SK-N-SH (cell line): ENCODE results near the gene PIK3C2B. TPM values are rescaled to one million over a fixed set of nuclear protein-coding genes. Genes with fewer than 3 reads are reported as not detected.

Experiments
- CTCF ChIA-PET: fragments of 300-600, 350-600 bp; formaldehyde crosslinking; extraction: SDS; loops from one replicate; lab custom pipeline; 2021; lab: Yijun Ruan, JAX
- POLR2A ChIA-PET: fragments of 350-600 bp; sonication (Branson Sonifier 250); formaldehyde crosslinking; extraction: SDS; loops from one replicate; lab custom pipeline; 2020; ENCODE audit warnings: antibody characterized with exemption, inconsistent platforms; lab: Yijun Ruan, JAX
- DNase-seq: peaks from one replicate; pipeline ENCODE4 v3.0.0; 2012
- H2AFZ ChIP-seq: fragments of 200-600 bp; sonication (generic); 2 replicates; pipeline ENCODE4 v1.8.1; 2016; ENCODE audit warnings: antibody characterized with exemption, mild to moderate bottlenecking, low read depth
- H3F3A ChIP-seq: fragments of 200-600 bp; sonication (generic); replicated peaks from 2 replicates; pipeline ENCODE3; 2016; ENCODE audit warnings: antibody characterized with exemption, mild to moderate bottlenecking; ENCODE audit not compliant: insufficient read depth
- H3K27ac ChIP-seq, 2 experiments: fragments of 200-500 bp in 1 of 2; fragments of 200-600 bp in 1 of 2; sonication (Bioruptor generic) in 1 of 2; sonication (generic), shearing (Covaris generic) in 1 of 2; 2 replicates each; pipeline versions ENCODE4 v1.5.1 to v1.6.1; 2014 to 2016; ENCODE audit warnings: low read depth in 2 of 2, inconsistent platforms in 1 of 2, low read length in 1 of 2, mild to moderate bottlenecking in 1 of 2, mixed read lengths in 1 of 2
- H3K27me3 ChIP-seq: fragments of 200-600 bp; sonication (generic), shearing (Covaris generic); 2 replicates; pipeline ENCODE4 v1.6.1; 2016; ENCODE audit warnings: mixed run types; ENCODE audit not compliant: insufficient read depth
- H3K36me3 ChIP-seq, 2 experiments: fragments of 200-500 bp in 1 of 2; fragments of 200-600 bp in 1 of 2; sonication (Bioruptor generic) in 1 of 2; sonication (generic) in 1 of 2; replicated peaks in 1 of 2; 2 replicates each; pipeline versions ENCODE3 to v1.5.1; 2014 to 2016; ENCODE audit warnings: low read length in 1 of 2, mild to moderate bottlenecking in 1 of 2; ENCODE audit not compliant: insufficient read depth in 2 of 2, control insufficient read depth in 1 of 2
- H3K4me1 ChIP-seq, 2 experiments: fragments of 200-500 bp in 1 of 2; fragments of 200-600 bp in 1 of 2; sonication (Bioruptor generic) in 1 of 2; sonication (generic), shearing (Covaris generic) in 1 of 2; 2 replicates each; pipeline versions ENCODE4 v1.5.1 to v1.6.1; 2014 to 2016; ENCODE audit warnings: low read depth in 1 of 2, low read length in 1 of 2, mixed run types in 1 of 2; ENCODE audit not compliant: insufficient read depth in 2 of 2, control insufficient read depth in 1 of 2
- H3K4me2 ChIP-seq: fragments of 200-600 bp; sonication (generic), shearing (Covaris generic); 2 replicates; pipeline ENCODE4 v1.6.1; 2017; ENCODE audit warnings: mixed run types
- H3K4me3 ChIP-seq, 2 experiments: fragments of 200-500 bp in 1 of 2; fragments of 200-600 bp in 1 of 2; sonication (Bioruptor generic) in 1 of 2; sonication (generic), shearing (Covaris generic) in 1 of 2; 2 replicates each; pipeline versions ENCODE4 v1.5.1 to v1.8.1; 2014 to 2016; ENCODE audit warnings: low read depth in 2 of 2, inconsistent platforms in 1 of 2, low read length in 1 of 2, mild to moderate bottlenecking in 1 of 2, mixed read lengths in 1 of 2, moderate library complexity in 1 of 2
- H3K79me2 ChIP-seq: fragments of 200-600 bp; sonication (generic); 2 replicates; pipeline ENCODE4 v1.8.1; 2017; ENCODE audit warnings: mild to moderate bottlenecking; ENCODE audit not compliant: insufficient read depth
- H3K9ac ChIP-seq: fragments of 200-600 bp; sonication (generic); 2 replicates; pipeline ENCODE4 v1.6.1; 2017; ENCODE audit warnings: mixed run types
- H3K9me2 ChIP-seq: fragments of 200-600 bp; sonication (generic); 2 replicates; pipeline ENCODE4 v1.6.1; 2017; ENCODE audit warnings: mixed run types
- H3K9me3 ChIP-seq: fragments of 200-600 bp; sonication (generic); 2 replicates; pipeline ENCODE4 v1.6.1; 2017; ENCODE audit warnings: mixed run types, mild to moderate bottlenecking, moderate library complexity
- H4K20me1 ChIP-seq: fragments of 200-600 bp; sonication (generic); 2 replicates; pipeline ENCODE4 v1.6.1; 2017; ENCODE audit warnings: mild to moderate bottlenecking, mixed run types; ENCODE audit not compliant: insufficient read depth
- CTCF ChIP-seq: fragments of 200-600 bp; sonication (generic); IDR thresholded peaks from 2 replicates; pipeline ENCODE4 v1.6.1; 2017; ENCODE audit warnings: antibody characterized with exemption, mild to moderate bottlenecking, moderate library complexity
- EZH2phosphoT487 ChIP-seq: fragments of 200-600 bp; sonication (generic); IDR thresholded peaks from 2 replicates; pipeline ENCODE4 v1.6.1; 2017; ENCODE audit warnings: low read depth, mixed run types, mild to moderate bottlenecking, antibody characterized with exemption, moderate library complexity, borderline replicate concordance
- FOXM1 ChIP-seq: IDR thresholded peaks from 2 replicates; pipeline ENCODE4 v1.4.0; 2012; ENCODE audit warnings: low read depth, mild to moderate bottlenecking
- GABPA ChIP-seq: IDR thresholded peaks from 2 replicates; pipeline ENCODE4 v1.4.0; 2012; ENCODE audit warnings: low read depth, mild to moderate bottlenecking
- GATA2 ChIP-seq: sonication (generic); formaldehyde crosslinking; IDR thresholded peaks from 2 replicates; pipeline ENCODE4 v1.5.0; 2020; ENCODE audit warnings: mild to moderate bottlenecking, missing genetic modification reagents
- MAX ChIP-seq: IDR thresholded peaks from 2 replicates; pipeline ENCODE4 v1.4.0; 2012; ENCODE audit warnings: low read depth
- NFIC ChIP-seq: IDR thresholded peaks from 2 replicates; pipeline ENCODE4 v1.4.0; 2012; ENCODE audit warnings: borderline replicate concordance
- NRF1 ChIP-seq: IDR thresholded peaks from 2 replicates; pipeline ENCODE4 v1.6.1; 2012; ENCODE audit warnings: low read depth, mild to moderate bottlenecking, low read length
- POLR2AphosphoS5 ChIP-seq: IDR thresholded peaks from 2 replicates; pipeline ENCODE4 v1.6.1; 2012; ENCODE audit warnings: low read depth, low read length
- RAD21 ChIP-seq: IDR thresholded peaks from 2 replicates; pipeline ENCODE4 v1.6.1; 2012; ENCODE audit warnings: mild to moderate bottlenecking, low read length
- REST ChIP-seq: IDR thresholded peaks from 2 replicates; pipeline ENCODE4 v1.6.1; 2012; ENCODE audit warnings: mild to moderate bottlenecking, low read depth, low read length, moderate library complexity
- RFX5 ChIP-seq: IDR thresholded peaks from 2 replicates; pipeline ENCODE4 v1.6.1; 2012; ENCODE audit warnings: mild to moderate bottlenecking, improper control_type of control experiment, low read length
- RXRA ChIP-seq: IDR thresholded peaks from 2 replicates; pipeline ENCODE4 v1.4.0; 2012; ENCODE audit warnings: low read depth, mild to moderate bottlenecking, borderline replicate concordance
- SIN3A ChIP-seq: IDR thresholded peaks from 2 replicates; pipeline ENCODE4 v1.6.1; 2012; ENCODE audit warnings: low read depth, mild to moderate bottlenecking, low read length, moderate library complexity, borderline replicate concordance
- SMC3 ChIP-seq: IDR thresholded peaks from 2 replicates; pipeline ENCODE4 v1.6.1; 2012; ENCODE audit warnings: low read depth, low read length, improper control_type of control experiment
- TEAD4 ChIP-seq: IDR thresholded peaks from 2 replicates; pipeline ENCODE4 v1.4.0; 2012; ENCODE audit warnings: mild to moderate bottlenecking, borderline replicate concordance; ENCODE audit not compliant: insufficient read depth
- USF2 ChIP-seq: fragments of 150-350 bp; IDR thresholded peaks from 2 replicates; pipeline ENCODE4 v1.6.1; 2017; ENCODE audit warnings: antibody characterized with exemption, low read length, low read depth, borderline replicate concordance
- ZBTB33 ChIP-seq: IDR thresholded peaks from 2 replicates; pipeline ENCODE4 v1.4.0; 2012; ENCODE audit warnings: low read depth, borderline replicate concordance
- WGBS: methylation state at CpG from one replicate; pipeline ENCODE4 v1.1.6; 2017; ENCODE audit warnings: low lambda C conversion rate; 5-methylcytosine and 5-hydroxymethylcytosine counted together
- polyA plus RNA-seq, 3 experiments: library from polyadenylated mRNA; depleted of rRNA; stranded (reverse); fragments of >200 nt; gene quantifications; 2 replicates each; pipeline ENCODE4 v1.2.3, GENCODE V29; 2012

PIK3C2B gene
- polyA plus RNA-seq, 1 of the 3 experiments (the other 2 are of a cell fraction): 6.5 TPM

GRCh38 chr1:204460346-204460745 lies 34.3 kb downstream of the PIK3C2B start (continued):
- TF ChIP-seq REST: no peak
- no peak for TF ChIP-seq POLR2AphosphoS5
- no peak for TF ChIP-seq USF2
- no peak for TF ChIP-seq NFIC
- TF ChIP-seq NRF1: no peak
- TF ChIP-seq FOXM1: no peak

- peaks cover 0 to 2% of the 10 kb centered on the region in 2 experiments; a peak in 2 of 4 replicates for H3K4me1 ChIP-seq
- H3K9me2 ChIP-seq: no peaks in the 10 kb centered on the region
- no peaks in the 10 kb centered on the region for H3K79me2 ChIP-seq
- WGBS: 94% methylated on average over 4 of the region's 4 CpGs
- ChIA-PET POLR2A (no interaction called here), CTCF (interaction anchor here (1.5 to 4.3 kb wide), 3 partner anchors 13 to 19 kb away, joined by 4 to 20 read pairs (median 6); no protein-coding TSS in a partner anchor)
- H3K9ac ChIP-seq: no peak overlapping the region
- no peak overlapping the region for H3K27ac ChIP-seq
- H4K20me1 ChIP-seq: no peaks in the 10 kb centered on the region
- no peaks in the 10 kb centered on the region for H3K9me3 ChIP-seq
- no peak overlapping the region for H3K4me2 ChIP-seq
- peaks cover 0 to 23% of the 10 kb centered on the region in 2 experiments for H3K36me3 ChIP-seq
- no peak for TF ChIP-seq CTCF
- TF ChIP-seq SIN3A: no peak
- no peak for TF ChIP-seq MAX
- TF ChIP-seq RFX5: no peak
- TF ChIP-seq ZBTB33: no peak
- TF ChIP-seq EZH2phosphoT487: no peak
- no peak for TF ChIP-seq RAD21
- no peak for TF ChIP-seq RXRA
- TF ChIP-seq GABPA: no peak
- no peak for TF ChIP-seq GATA2
- TF ChIP-seq SMC3: no peak
- TF ChIP-seq TEAD4: no peak
- no peak overlapping the region for H3K4me3 ChIP-seq
- H3F3A ChIP-seq: no peaks in the 10 kb centered on the region
- H2AFZ ChIP-seq: no peak overlapping the region
- DNase-seq: no peak
- no peaks in the 10 kb centered on the region for H3K27me3 ChIP-seq
Measured at GRCh38 chr1:204459706-204460105, 34.9 kb downstream of the PIK3C2B start.
